HG03575 (cell line): Measurements from ENCODE around the gene GRIK4.

Experiments used
- ATAC-seq: cut with Tn5 transposase; IDR thresholded peaks from one replicate; pipeline ENCODE4 v1.9.1; 2021; ENCODE audit not compliant: unreplicated experiment, insufficient number of reproducible peaks, low FRiP score; ENCODE audit errors: extremely low read depth

The GRIK4 gene

DNA sequence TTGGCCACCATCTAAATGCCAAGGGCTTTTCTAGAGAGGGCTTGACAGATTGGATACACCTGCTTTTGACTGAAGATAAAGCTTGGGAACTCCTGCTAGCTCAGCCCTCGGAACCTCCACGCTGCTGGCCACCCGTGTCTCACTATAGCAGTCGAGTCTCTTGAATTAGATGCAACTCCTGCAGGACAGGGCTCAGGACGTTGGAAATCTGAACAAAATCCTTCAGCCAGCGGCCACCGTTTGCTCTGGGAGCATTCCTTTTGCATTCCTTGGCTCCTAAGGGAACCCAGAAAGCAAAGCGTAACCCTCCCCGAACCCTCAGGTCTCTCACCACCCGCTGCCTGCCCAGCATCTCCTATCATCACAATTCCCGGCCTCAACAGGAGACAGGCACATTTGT, 77.8 kb downstream of the GRIK4 start:
- no peak for ATAC-seq

DNA sequence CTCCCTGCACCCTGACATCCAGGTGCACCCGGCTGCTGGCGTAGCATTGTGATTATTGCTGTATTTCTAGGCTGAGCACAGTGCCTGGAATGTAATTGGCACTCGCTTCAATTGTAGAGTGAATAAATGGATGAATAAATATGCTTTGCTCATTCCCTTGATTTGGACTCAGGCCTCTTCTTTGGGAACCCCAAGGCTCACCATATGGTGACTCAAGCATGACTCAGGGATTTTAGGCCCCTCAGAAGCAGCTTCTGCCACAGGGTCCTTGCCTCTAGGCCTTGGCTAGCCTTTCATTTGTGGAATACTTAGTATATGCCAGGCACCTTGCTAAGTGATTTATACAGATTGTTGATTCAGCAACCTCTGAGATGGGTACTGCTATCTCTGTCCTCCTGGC, 78.9 kb downstream of the GRIK4 start:
- no peak for ATAC-seq

DNA sequence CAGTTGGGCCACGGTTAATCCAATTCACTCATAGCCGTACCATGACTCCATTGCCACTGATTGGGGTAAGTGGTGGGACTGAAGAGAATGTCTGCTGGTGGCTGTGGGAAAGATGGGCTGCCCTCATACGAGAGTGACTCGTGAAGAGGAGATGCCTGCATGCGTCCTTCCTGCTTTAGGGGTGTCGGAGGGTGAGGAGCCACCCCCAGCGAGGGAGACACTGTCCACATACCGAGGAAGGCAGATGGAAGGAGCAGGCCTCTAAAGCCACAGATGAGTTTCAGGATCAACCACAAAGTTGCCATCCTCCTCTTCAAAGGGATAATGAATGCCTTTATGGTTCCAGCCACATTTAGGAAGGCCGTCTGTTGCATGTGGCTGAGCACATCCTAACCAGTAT, 83.2 kb downstream of the GRIK4 start:
- no peak for ATAC-seq

DNA sequence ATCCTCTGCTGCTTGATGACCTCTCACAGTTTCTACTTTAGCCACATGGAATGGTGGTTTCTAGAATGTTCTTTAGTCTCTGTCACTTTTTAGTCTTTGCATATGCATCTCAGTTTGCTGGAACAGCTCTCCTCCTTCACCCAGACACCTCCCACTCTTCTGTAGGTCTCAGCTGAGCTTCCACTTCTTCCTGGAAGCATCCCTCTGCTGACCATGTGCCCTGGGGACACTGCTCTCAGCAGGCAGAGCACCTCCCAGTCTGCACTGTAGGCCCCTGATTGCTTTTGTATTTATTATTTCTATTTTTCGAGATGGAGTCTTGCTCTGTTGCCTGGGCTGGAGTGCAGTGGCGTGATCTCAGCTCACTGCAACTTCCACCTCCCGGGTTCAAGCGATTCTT, 84.0 kb downstream of the GRIK4 start:
- ATAC-seq = no peak

DNA sequence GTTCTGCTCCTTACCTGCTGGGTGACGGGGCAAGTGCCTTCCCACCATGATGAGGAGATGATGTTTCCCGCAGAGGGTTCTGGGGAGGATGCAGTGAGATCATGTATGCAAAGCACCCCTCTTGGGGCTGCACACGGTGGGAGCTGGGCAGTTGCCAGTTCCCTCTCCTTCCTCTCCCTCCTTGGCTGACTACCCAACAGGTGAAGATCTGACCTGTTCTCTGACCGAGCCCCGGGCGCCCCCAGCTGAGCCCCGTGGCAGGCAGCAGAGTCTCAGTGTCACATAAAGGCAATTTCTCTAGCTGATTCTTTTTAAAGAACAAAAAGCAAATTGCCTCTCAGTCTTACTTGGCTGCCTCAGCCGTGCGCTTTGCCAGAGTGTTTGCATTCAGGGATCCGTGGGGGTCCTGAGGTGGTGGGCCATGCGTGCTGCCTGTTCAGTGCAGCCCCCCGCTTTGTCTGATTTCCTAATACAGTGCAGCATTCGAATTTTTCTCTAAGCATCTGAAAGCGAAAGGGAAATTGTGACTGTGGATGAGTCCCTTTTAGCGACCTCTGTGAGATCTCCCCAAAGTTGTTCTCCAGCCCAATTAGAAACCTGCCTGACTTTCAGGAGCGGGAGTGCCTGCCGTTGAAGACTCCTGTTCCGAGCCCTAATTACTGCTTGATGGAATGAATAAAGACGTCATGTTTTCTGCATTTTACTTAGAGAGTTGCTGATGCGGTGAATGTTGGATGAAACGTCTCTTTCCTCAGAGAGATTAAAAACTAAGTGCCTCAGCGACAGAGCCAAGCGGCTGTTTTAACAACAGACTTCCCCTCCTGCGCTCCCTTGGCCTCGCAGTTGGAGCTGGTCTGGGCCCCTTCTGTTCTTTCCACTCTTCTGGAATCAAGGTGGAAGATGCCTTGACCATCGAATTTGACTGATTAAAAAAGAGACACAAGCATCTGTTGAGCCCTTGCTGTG, 86.0 kb downstream of the GRIK4 start:
- ATAC-seq = no peak

DNA sequence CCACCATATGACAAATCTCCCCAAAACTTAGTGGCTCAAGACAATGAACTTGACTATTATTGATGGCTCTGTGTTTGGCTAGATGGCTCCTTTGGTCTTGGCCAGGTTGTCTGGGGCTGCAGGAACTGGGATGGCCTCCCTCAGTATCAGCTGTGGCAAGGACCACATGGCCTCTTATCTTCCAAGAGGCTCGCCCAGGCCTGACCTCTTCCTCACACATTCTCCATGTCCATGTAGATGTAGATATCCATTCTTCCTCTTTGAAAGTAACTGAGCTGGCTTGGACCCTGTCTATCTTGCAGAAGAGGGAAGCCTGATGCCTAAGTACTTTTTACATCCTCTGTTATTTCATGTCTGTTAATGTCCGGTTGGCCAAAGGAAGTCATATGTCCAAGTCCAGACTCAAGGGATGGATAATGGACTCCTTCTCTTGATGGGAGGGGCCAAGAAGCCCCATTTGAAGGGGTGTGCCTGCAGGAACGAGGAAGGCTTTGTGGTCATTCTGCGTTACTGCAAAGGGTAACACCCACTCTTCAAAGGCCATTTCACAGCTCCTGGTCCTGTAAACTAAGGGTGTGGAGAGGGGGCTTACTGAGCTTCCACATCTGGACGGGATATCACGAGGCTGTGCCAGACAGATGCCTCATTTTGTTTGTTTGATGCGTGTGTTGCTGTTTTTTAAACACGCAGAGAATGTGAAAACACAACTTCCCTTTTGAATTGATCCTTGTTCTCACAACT, 87.1 kb downstream of the GRIK4 start:
- no peak for ATAC-seq

DNA sequence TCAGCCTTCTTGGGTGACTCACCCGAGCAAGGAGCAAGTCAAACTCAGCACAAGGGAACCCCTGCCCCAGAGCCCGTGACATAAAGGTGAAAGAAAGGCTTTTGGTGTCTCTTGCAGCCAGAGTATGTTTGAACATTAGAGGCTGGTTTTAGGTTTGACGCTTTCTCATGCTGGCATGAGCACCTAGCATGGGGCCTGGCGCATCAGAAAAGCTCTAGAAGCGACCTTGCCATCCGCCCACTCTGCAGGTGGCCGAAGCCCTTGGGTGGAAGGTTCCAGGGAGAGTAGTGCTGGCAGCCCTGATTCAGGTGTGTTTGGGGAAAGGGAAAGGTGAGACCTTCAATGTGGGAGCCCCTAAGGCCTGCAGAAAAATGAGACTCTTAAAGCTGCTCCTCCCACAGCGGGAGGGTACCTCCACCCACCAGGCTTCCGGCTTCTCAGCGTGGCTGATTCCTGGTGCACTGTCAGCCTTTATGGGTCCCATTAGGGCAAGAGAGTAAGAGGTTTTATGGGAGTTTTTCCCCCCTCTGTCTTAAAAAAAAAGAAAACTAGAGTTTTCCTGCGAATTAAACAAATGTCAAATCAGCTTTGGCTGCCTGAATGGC, 88.4 kb downstream of the GRIK4 start:
- ATAC-seq = no peak

DNA sequence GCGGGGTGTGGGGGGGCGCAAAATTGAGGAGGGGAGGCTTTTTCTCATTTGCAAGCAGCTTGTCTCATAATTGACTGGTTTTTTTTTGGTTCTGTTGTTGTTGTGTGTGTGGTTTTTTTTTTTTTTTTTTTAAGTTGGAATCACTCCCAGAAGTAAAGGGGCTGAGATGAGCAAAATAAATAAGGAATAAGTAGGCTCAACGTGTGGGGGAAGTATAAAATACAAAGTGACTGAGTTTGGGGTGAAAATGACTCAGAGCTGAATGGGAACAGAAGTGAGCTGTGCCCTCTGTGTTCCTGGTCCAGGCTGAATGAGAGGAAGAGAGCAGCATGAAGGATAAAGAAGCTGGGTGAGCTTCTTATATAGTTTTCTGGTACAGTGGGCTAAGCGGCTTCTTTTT, 90.0 kb downstream of the GRIK4 start:
- no peak for ATAC-seq

DNA sequence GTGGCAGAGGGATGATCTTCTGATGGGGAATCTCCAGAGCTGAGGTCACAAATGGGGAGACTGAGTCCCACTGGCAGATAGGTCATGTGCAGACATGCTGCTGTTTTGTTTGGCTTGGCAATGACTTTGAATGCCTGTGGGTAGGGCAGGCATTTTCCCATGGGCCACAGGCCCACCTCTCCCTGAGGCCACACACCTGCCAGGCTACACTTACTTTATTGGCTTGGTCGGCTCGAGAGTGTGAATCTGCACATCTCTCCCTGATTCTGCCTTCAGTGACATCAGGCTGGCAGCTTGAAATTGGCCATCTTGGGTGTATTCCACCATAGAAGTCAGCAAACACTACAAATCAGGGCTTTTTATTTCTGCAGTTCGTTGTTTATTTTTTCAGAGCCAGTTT, 91.5 kb downstream of the GRIK4 start:
- no peak for ATAC-seq

DNA sequence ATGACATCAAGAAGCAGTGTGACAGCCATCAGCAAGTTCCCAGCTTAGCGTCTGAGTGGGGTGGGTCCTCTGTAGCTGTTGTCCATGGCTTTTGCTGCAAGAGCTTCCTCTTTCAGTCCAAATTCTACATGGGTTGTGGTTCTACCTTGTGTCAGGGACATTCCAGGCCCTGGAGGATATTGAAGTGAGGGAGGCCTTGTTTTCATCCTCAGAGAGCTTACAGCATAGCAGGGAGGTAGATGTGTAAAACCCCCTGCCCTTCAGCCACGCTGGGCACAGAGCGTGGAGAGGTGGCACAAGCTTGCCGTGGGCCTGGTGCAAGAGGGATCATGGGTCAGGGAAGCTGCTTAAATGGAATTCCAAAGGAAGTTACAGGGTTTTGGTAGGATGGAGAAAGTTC, 93.9 kb downstream of the GRIK4 start:
- ATAC-seq = no peak

DNA sequence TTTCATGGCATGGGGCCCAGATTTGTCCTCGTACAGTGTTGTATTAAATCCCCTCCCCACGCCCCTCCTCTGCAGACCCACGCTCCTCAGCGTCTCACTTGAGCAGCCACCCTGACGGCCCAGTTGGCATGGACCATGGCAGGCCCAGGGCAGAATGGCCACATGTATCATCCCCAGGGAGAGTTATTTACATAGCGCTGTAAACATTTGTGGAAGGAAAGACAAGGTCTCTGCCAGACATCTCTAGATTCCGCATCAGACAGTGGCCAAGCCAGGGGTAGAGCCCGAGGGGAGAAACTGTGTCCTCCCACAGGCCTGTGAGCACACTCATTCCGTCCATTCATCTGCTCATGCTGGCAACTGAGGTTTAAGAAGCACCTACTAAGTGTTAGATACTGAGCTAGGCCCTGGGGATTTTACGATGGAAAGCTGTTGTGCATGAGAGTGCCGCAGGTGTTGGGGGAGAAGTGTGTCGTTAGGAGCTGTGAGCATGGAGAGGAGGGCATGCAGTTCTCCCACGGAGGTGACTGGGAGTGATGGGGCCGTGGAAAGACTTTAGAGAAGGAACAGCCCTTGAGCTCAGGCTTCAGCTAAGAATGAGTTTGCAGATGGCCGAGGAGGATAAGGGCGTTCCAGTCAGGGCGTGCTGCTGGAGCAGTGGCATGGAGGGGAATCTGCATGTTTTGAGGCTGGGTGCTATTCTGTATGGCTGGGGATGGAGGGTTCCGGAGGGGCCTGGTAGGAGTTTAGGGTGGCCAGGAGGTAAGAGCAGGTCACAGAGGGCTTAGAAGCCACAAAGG, 94.9 kb downstream of the GRIK4 start:
- ATAC-seq = no peak

DNA sequence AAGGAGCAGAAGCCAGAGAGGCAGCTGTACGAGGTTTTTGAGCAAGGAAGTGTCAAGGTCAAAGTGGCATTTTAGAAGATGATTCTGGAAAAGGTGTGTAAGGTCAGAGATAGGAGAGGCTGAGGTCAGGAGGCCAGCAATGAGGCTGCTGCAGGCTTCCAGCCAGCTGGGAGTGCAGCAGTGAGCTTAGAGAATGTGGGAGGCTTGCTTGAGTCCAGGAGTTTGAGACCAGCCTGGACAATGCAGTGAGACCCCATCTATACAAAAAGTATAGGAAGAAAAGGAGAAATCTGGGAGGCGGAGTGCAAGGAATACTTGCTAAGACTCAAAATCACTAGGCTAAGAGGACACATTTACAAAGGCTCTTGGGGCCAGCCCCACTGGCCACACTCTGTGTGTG, 96.5 kb downstream of the GRIK4 start:
- ATAC-seq = no peak

DNA sequence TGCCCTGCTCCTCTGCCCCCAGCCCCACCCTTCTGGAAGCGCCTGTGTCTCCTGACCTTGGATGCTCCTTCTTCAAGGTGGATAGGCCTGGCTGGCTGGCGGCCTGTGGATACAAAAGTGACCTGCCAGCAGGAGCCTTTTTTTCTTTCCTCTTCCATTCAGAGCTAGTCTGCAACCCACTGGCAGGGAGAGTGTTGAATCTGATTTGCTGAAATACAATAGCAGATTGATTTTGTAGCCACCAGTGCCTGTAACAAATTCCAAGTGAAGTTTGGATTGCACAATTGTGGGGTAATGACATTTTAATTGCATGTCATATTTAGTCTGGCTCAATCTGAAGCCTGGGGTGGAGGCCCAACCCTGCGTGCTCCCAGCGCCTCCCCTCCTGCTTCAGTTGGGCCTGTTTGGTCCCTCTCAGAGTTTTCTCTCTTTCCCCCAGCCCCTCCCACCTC, 97.2 kb downstream of the GRIK4 start:
- no peak for ATAC-seq

DNA sequence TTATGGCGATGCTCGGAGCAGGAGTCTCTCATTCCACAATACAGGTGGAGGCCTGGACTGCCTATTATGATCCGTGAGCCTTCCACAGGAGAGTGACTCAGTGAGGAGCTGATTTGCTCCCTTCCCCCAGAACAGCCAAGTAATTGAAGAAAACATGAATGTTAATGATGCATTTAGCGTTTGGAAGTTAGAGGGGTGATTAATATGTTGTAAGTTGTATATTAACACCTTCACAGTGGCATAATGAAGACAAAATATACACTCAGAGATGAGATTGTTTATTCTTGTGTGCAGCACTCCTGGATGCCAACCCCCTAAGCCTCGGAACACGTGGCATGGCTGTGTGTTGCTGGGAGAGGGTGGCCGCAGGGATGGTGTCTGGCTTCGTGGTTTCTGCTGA, 98.6 kb downstream of the GRIK4 start:
- ATAC-seq = no peak

DNA sequence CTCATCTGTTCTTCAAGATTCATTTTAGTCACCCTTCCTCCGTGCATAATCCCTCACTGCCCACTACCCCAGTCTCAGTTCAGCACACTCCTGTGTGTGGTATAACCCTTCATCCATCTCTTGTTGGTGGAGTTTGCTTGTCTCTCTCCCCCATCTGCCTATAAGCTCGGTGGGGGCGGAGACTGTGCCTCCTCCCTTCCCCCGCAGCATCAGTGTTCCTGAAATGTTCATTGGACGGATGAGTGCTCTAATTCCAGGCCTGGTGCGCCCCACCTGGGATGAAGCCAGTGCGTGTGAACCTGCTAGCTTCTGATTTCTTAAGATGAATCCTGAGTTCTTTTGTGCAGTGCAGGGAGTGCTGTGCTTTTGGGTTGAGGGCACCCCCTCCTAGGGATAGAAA, 100.0 kb downstream of the GRIK4 start:
- ATAC-seq = no peak

DNA sequence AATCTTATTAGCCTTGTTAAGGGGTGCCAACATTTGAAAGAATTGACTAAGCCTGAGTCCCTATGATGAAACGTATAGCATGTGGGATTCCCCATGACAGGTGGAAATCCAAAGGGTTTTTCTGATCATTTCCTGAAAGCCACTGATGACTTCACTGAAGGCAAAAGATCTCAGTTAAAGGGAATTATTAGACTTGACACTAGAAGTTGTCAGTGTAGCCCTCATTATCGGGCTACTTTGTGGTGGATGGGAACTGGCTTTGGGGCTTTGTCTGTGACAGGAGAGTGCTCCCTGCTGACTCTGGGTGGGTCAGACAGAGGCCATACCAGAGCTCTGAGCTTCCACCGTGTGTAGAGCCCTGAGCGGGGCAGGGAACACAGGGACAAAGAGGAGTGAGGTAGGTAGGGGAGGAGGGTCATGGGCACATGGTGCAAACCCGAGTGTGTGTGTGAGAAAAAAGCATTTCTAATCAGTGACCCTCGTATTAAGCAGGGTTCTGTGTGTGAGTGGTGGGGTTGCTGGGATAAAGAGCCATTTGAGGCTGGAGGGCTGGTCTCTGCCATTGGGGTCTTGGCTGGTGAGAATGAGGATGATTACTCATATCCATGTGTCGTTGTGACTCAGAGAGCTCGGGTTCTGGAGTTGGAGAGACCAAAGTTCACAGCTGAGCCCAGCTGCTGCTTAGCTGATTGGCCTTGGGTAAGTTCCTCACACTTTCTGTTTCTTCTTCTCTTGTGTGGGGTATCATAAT, 101.1 kb downstream of the GRIK4 start:
- peak; percentile 61 for ATAC-seq

DNA sequence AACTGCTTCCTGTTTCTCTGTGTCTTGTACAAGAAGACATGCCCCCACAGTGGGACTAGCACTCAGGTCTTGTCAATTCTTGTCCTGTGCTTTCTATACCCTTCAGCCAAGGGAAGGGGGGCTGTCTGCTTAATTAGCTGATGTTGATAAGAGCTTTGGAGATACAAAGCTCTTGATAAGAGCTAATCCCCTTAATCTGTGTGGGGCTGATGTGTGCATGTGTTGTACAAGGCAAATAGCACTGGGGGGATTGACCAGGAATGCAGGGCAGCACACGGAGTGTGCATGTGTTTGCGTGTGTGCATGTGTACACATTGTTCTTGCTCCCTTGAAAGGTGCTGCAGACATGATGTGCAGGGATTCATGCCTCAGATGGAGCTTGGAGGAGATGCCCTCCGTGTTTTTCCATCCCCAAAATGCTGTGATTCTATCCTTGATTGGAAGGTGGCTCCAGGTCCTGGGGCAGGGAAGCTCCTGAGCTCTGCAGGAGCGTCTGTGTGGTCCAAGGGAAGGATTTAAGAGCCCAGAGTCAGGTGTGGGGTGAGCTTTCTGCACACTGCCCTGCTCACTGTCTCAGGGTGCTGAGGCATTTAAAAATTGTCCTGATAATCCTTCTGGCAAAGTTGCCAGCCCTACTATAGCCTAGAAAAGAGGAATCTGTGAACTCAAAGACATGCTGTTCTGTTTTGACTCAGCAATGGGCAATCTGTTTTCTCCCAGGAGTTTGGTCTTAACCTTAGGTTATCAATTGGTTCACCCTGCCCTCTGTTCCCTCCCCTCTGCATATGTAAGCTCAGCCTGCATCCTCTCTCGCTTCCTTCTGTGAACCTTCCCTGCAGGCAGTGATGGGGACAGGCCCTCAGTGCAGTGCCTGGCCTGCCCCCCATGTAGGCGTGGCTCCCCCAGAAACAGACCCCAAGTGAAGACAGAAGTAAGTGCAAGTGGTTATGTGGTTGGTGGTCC, 102.0 kb downstream of the GRIK4 start:
- peak; percentile 39 for ATAC-seq
